ENCODE measurements around the gene CWC22.

GRCh38 chr2:180016937-180017336 is 9.8 kb upstream of the CWC22 start:
- TF ChIP-seq, protein P1, sequence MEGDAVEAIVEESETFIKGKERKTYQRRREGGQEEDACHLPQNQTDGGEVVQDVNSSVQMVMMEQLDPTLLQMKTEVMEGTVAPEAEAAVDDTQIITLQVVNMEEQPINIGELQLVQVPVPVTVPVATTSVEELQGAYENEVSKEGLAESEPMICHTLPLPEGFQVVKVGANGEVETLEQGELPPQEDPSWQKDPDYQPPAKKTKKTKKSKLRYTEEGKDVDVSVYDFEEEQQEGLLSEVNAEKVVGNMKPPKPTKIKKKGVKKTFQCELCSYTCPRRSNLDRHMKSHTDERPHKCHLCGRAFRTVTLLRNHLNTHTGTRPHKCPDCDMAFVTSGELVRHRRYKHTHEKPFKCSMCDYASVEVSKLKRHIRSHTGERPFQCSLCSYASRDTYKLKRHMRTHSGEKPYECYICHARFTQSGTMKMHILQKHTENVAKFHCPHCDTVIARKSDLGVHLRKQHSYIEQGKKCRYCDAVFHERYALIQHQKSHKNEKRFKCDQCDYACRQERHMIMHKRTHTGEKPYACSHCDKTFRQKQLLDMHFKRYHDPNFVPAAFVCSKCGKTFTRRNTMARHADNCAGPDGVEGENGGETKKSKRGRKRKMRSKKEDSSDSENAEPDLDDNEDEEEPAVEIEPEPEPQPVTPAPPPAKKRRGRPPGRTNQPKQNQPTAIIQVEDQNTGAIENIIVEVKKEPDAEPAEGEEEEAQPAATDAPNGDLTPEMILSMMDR (IDR thresholded peaks at IDR 0.05), result no peak
- TF ChIP-seq POLR2A (IDR thresholded peaks at IDR 0.05), result no peak
